Cardiac fibroblast (primary cell): ENCODE measurements around the gene MACO1.

Experiments
- DNase-seq, 2 donors: peaks; one replicate each; pipeline versions ENCODE4 v3.0.0 to v3.0.0-alpha.2; 2010; ENCODE audit warnings: low read depth in 2 of 2
- H3K4me3 ChIP-seq, 2 donors: replicated peaks in 1 of 2; 1 replicate in 1 of 2; 2 replicates in 1 of 2; pipeline ENCODE4 v1.5.1; 2011; ENCODE audit warnings: low read depth in 2 of 2, low read length in 2 of 2, mild to moderate bottlenecking in 2 of 2, moderate library complexity in 1 of 2
- CTCF ChIP-seq: IDR thresholded peaks from one replicate; pipeline ENCODE4 v1.5.1; 2011; ENCODE audit warnings: low read depth, mild to moderate bottlenecking, low read length, inconsistent platforms

Gene MACO1

DNA sequence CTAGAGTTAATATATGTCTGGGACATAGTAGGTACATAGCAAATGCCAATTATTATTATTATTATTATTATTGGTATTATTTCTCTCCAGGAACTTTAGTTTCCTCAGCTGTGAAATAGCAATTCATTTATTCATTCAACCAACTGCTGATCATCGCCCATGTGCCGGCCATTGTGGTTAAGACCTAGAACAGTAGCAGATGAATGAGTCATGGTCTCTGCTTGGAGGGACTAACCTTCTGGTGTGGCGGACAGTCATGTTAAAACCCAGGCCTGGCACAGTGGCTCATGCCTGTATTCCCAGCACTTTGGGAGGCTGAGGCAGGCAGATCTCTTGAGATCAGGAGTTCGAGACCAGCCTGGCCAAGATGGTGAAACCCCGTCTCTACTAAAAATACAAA lies 88.9 kb downstream of the MACO1 start:
- no peak for TF ChIP-seq CTCF
- peak in 1 of 2 donors; percentile 86 for DNase-seq
- no peak overlapping the region for H3K4me3 ChIP-seq

DNA sequence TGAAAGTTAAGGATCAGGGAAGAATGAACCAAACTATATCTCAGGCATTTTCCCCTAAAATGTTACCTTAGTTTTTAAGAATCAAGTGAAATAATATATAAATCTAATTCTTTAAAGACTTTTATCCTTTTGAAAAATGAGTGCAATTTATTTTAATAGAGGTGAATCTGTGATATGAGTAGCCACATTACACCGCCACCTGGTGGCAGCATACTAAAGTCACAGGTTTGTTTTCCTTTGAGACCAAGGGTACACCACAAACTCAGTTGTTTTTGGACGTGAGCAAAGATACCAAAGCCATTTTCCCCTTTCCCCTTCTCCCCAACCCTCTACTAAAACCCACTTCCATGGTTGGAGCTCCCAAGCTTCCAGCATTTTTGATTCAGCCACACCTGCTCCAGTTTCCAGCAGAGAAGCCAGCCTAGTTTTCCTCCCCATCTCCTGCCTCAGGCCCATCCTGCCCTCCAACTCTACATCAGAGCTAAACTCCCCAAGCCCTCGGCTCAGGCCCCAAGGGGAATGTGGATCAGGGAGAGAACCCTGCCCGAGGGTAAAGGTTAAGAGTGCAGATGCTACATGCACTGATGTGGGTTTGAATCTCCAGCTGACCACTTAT lies 89.9 kb downstream of the MACO1 start:
- no peak overlapping the region for H3K4me3 ChIP-seq
- peak; percentile 78 for TF ChIP-seq CTCF
- DNase-seq, result peak; percentile 76 to 77

DNA sequence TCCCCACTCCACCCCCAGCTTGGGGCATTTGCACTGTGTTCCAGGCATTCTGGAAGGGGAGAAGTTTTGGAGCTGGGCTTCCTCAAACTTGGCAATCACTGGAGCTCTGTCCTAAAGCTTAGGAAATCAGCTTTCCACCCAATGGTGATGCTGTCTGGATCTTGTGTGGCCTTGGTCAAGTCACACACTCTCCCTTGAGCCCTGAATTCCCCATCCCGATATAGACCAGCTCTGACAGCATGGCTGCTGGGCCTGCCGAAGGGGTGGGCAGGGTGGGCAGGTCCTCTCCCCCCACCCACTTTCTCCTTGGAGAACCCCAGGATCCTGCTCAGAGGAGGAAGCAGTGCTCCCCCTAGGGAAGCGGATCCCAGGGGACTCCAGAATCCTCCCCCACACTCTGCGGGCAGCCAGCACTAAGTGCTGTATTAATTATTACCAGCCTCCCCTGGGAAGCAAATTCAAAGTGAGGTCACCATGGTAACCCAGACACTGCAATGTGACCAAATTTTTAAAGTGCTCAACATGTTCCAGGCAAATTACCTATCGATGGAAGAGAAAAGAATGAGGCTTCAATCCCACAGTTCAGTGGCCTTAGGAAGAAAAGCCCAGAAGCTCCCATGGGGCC lies 91.4 kb downstream of the MACO1 start:
- H3K4me3 ChIP-seq, result no peak overlapping the region
- DNase-seq, result no peak
- TF ChIP-seq CTCF, result no peak

- TF ChIP-seq CTCF, result peak; percentile 21
- peak; percentile 29 to 34 for DNase-seq
- H3K4me3 ChIP-seq, result no peak overlapping the region
Observed at GRCh38 chr1:25523542-25523941, 92.8 kb downstream of the MACO1 start.

DNA sequence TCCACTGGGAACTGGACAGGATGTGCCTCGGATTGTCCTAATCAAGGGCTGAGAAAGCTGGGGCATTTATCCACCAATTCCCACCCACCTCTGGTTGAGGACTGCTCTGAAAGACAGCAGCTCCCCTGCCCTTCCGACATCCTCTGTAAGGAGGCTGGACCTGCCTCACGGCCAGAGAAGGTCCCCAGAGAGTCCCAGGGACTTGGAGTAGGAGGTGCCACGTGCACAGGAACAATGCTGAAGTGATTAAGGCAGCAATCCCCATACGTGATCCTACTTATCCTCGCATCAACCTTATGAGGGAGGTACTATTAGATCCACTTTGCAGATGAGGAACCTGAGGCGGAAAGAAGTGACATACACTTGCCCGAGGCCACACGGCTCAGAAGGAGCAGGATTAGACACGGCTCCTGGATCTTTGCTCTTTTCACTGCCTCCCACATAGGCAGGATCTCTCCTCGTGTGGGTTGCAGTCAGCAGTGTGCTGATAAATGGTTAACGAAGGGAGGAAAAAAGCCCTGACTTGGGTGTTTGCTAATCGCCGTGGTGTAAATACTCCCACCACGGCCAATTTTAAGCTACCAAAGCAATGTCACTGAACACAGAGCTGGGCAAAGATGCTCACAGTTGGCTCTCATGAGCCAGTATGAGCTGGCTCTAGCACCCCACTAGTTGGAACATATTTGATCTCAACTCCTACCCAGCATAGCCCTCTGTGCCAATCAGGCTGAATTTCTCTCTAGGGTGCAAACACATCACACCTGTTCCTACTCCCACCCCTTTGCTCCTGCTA lies 94.1 kb downstream of the MACO1 start:
- H3K4me3 ChIP-seq, result no peak overlapping the region
- no peak for DNase-seq
- TF ChIP-seq CTCF, result no peak

- no peak for TF ChIP-seq CTCF
- no peak for DNase-seq
- H3K4me3 ChIP-seq, result no peak overlapping the region
Observed at GRCh38 chr1:25525361-25525688, 94.6 kb downstream of the MACO1 start.
